ENCODE measurements around the gene IGFBP5.

DNA sequence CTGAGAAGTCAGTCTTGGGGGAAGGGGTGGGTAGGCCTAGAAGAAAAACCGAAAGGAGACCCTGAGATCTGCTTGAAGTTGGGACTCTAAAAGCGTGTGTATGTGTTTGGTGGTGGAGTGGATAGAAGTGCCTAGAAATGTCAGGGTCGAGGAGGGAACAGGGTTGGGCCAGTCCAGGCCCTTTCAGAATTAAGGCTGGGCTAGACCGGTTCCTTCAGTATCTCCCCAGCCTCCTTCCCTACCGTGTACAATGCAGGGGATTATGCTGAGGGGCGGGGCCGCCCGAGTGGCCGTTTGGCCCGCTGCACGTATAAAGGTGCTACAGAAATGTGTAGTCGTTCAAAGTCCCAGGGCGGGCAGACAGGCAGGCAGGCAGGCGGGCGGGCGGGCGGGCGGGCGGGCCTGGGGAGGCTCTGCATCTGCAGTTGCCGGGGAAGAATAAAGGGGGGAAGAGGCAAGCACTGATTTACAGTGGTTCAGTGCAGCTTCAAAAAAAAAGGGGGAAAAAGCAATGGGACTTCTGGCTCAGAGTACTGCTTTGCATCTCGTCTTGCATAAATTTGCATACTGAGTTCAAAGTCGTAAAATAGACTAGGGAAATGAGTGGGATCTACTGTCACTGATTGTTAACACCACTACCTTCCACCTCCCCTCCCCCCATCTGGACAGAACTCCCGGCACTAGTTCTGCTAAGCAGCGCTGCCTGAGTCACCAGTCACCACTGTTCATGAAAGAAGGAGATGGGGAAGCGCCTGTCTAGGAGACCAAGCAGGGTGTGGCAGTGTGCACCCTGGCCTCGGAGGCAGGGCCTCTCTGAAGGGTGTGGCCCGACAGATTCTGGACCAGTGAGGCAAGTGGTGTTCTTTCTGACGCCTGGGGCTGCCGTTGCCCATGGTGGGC is 58.5 kb downstream of the IGFBP5 start:
- TF ChIP-seq, protein P1, sequence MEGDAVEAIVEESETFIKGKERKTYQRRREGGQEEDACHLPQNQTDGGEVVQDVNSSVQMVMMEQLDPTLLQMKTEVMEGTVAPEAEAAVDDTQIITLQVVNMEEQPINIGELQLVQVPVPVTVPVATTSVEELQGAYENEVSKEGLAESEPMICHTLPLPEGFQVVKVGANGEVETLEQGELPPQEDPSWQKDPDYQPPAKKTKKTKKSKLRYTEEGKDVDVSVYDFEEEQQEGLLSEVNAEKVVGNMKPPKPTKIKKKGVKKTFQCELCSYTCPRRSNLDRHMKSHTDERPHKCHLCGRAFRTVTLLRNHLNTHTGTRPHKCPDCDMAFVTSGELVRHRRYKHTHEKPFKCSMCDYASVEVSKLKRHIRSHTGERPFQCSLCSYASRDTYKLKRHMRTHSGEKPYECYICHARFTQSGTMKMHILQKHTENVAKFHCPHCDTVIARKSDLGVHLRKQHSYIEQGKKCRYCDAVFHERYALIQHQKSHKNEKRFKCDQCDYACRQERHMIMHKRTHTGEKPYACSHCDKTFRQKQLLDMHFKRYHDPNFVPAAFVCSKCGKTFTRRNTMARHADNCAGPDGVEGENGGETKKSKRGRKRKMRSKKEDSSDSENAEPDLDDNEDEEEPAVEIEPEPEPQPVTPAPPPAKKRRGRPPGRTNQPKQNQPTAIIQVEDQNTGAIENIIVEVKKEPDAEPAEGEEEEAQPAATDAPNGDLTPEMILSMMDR (IDR thresholded peaks at IDR 0.05) = no peak
- TF ChIP-seq EZH2phosphoT487 (IDR thresholded peaks at IDR 0.05) (no peak), EZH2 (IDR thresholded peaks at IDR 0.05) (no peak)
